KOPT-K1 (cell line): Measurements from ENCODE around the gene HELB.
A peak's percentile ranks its signal among the peaks of the same experiment; 100 is the strongest.
"Not testable (repeated sequence)": the region's sequence is repeated elsewhere in the genome, so short reads cannot be mapped to it uniquely, and the experiment has no call there.

ENCODE experiments used
- H3K27ac ChIP-seq: fragments of 200-600 bp; sonication (generic); 2 replicates; pipeline ENCODE4 v1.5.1; 2016; ENCODE audit warnings: antibody characterized with exemption, mild to moderate bottlenecking, low read depth, low read length; ENCODE audit not compliant: poor library complexity, severe bottlenecking
- H3K36me3 ChIP-seq: fragments of 200-600 bp; sonication (generic); 2 replicates; pipeline ENCODE4 v1.5.1; 2017; ENCODE audit warnings: antibody characterized with exemption, mild to moderate bottlenecking, low read length, moderate library complexity; ENCODE audit not compliant: insufficient read depth
- H3K9me3 ChIP-seq: fragments of 200-600 bp; sonication (generic); 2 replicates; pipeline ENCODE4 v1.5.1; 2017; ENCODE audit warnings: antibody characterized with exemption, low read length, mild to moderate bottlenecking; ENCODE audit not compliant: insufficient read depth, poor library complexity, severe bottlenecking

HELB gene

DNA sequence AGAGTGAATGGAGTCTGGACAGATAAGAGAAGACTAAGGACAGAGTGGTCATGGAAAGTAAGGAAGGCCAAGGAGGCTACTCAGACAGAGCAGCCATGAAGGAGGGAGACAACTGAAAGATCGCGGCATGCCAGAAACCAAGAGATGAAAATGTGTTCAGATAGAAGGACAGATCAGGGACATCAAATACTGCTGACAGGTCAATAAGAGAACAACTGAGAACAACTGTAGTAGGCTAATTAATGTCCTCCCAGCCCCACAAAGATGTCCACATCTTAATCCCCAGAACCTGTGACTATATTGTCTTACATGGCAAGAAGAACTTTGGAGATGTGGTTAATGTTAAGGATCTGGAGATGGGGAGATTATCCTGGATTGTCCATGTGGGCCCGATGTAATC, 15.0 kb upstream of the HELB start:
- H3K9me3 ChIP-seq = peaks cover 4% of the 10 kb centered on the region
- H3K27ac ChIP-seq = peak overlapping the region; percentile 76
- no peaks in the 10 kb centered on the region for H3K36me3 ChIP-seq

DNA sequence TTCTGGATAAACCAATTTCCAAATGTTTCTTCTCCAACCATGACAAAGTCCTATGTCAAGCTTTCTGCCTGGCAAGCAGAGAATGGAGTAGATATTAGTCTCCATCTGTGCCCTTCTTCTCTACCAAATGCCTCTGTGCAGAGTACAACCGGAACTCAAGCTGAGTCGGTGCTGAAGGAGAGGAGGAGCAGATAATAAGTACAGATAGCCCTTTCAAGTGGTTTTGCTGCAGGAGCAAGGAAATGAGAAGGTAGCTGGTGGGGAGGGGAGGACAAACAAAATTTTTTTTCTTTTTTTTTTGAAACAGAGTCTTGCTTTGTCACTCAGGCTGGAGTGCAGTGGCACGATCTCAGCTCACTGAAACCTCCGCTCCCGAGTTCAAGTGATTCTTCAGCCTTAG, 14.2 kb upstream of the HELB start:
- Histone ChIP-seq H3K36me3 (no peaks in the 10 kb centered on the region), H3K9me3 (peaks cover 7% of the 10 kb centered on the region), H3K27ac (peak overlapping the region; percentile 76)

DNA sequence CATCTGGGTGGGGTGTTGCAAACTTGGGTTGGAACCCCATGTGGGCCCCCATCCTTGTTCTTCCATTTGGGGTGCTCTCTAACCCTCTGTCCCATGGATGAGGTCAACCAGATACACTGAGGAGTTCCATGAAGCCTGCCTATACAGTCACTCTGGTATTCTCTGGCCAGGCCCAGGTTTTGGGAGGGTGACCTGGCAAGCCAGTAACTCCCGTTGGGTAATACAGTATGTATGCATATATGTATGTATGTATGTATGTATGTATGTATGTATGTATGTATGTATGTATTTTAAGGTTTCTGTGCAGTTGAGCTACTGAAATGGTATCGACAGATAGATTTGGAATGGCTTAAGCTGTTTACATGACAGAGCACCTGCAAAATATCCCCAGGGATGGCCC, 12.8 kb upstream of the HELB start:
- Histone ChIP-seq H3K9me3 (peaks cover 10% of the 10 kb centered on the region), H3K27ac (no peak overlapping the region), H3K36me3 (no peaks in the 10 kb centered on the region)

DNA sequence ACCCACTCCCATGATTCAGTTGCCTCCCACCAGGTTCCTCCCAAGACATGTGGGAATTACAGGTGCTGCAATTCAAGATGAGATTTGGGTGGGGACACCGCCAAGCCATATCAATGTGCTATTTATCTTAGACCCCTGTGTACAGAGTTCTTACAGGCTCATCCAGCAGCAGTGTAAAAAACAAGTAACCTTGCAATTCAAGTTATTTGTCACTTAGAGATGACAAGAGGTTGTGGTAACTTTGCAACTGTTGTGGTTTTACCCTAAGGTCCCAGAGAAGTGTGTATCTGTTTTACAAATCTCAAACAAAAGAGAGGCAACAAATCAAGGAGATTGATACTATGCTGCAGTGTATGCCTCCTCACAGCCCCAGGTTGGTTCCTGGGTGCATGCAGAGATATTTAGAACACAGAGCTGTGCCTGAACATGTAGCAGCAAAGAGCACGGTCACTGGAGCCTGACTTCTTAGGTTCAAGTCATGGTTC, 11.5 kb upstream of the HELB start:
- Histone ChIP-seq H3K9me3 (peaks cover 10% of the 10 kb centered on the region), H3K36me3 (no peaks in the 10 kb centered on the region), H3K27ac (peak overlapping the region; percentile 29)

DNA sequence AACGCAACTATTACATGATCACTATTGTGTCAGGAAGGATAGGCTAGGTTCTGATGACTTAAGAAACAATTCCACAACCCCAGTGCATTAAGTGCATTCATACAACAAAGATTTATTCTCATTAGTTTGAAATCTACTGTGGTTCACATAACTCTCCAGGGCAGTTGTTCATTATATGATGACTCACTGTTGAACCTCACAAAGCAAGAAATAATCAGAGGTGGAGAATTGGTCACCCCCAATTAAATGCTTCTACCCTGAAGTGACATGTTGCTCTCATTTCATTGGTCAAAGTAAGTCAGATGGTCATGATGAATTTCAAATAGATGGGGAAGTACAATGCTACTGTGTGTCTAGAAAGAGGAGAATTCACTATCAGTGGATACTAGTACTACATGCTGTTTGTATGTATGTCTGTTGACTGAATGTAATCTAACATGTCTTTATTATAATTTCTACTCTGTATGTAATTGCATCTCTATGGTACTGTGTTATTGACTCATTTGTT, 6.1 kb upstream of the HELB start:
- H3K9me3 ChIP-seq = peaks cover 10% of the 10 kb centered on the region
- no peak overlapping the region for H3K27ac ChIP-seq
- H3K36me3 ChIP-seq = no peaks in the 10 kb centered on the region

DNA sequence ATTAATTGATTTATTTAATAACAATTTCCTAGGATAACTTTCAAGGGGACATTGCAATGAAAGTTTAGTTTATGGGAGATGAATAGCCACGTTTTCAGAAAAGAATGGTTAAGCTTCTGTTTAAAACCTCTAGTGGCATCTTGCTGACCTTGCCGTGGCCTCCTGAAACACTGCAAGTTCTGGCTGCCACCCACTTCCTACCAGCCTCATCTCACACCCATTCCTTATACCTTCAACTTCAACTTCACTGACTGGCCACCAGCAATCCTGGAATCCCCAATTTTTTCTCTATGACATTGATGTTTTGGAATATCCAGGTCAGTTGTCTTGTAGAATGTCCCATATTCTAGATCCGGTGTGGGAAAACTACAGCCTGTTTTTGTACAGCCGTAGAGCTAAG, 5.2 kb upstream of the HELB start:
- Histone ChIP-seq H3K9me3 (peaks cover 10% of the 10 kb centered on the region), H3K27ac (no peak overlapping the region), H3K36me3 (no peaks in the 10 kb centered on the region)

DNA sequence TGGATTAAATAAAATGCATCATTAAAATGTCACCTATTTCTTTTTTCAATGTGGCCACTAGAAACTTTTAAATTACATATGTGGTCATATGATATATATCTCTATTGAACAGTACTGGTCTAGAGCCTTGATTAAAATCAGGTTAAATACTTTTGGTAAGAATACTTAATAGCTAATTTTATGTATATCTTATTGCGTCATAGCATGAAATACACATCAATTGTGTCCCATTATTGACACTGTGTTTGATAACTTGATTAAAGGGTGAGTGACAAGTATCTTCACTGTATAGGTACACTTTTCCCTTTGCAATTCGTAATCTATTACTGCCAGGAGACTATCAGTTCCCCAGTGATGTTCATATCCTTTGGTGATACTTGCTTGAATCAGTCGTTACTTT, 4.4 kb upstream of the HELB start:
- H3K9me3 ChIP-seq = peaks cover 5% of the 10 kb centered on the region

DNA sequence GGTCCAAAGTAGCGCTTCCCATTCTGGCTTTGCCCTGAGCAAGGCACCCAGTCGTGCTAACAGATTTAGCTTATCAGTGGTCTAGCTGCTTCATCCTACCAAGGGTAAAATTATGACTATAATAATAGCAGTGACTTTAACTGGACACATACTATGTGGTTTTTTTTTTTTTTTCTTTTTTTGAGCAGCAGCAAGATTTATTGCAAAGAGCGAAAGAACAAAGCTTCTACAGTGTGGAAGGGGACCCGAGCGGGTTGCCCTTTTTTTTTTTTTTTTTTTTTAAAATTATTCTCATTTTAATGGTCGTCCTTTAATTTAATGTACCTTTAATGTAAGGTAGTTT, 505 bp downstream of the HELB start:
- peaks cover 12% of the 10 kb centered on the region for H3K36me3 ChIP-seq
- H3K27ac ChIP-seq = peak overlapping the region; percentile 87
- no peaks in the 10 kb centered on the region for H3K9me3 ChIP-seq

More for the DNA sequence above, 4.4 kb upstream of the HELB start:
- H3K27ac ChIP-seq = no peak overlapping the region
- no peaks in the 10 kb centered on the region for H3K36me3 ChIP-seq

DNA sequence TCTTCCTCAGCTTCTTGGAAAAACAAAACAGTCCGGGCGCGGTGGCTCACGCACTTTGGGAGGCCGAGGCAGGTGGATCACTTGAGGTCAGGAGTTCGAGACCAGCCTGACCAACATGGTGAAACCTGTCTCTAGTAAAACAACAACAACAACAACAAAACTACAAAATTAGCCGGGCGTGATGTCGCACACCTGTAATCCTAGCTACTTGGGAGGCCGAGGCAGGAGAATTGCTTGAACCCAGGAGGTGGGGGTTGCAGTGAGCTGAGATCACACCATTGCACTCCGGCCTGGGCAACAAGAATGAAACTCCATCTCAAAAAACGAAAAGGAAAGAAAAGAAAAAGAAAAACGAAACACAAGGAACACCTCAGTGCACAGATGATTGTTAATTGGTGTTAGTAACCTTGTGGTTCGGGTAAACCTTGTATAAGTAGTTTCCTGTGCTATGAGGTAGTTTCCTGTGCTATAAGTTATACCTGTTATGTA, 1.1 kb downstream of the HELB start:
- H3K27ac ChIP-seq = peak overlapping the region; percentile 87
- not testable (repeated sequence) for H3K9me3 ChIP-seq
- peaks cover 16% of the 10 kb centered on the region for H3K36me3 ChIP-seq

DNA sequence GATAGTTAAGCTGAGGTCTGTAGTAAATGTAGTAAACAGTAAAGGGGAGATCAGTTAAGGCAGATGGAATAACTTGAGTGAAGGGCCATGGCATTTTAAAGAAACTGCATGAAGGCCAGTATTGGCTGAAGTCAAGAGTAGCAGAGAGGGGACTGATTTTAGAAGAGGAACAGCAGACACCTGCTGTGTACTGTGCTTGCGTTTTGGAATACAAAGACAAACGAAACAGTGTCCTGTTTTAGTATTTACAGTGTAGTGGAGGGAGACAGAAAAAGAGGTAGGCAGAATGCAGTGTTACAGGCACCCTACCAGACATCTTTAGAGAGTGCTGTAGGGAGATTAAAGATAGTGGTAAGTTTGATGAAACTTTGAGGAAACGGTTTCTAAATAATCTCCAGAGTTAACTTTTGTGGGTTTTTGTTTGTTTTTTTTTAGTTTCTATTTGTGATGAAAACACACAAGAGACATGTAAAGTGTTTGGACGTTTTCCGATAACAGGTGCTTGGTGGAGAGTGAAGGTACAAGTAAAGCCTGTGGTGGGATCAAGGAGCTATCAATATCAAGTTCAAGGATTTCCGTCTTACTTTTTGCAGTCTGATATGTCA, 2.1 kb downstream of the HELB start:
- peaks cover 24% of the 10 kb centered on the region for H3K36me3 ChIP-seq
- no peaks in the 10 kb centered on the region for H3K9me3 ChIP-seq
- peak overlapping the region; percentile 87 for H3K27ac ChIP-seq

DNA sequence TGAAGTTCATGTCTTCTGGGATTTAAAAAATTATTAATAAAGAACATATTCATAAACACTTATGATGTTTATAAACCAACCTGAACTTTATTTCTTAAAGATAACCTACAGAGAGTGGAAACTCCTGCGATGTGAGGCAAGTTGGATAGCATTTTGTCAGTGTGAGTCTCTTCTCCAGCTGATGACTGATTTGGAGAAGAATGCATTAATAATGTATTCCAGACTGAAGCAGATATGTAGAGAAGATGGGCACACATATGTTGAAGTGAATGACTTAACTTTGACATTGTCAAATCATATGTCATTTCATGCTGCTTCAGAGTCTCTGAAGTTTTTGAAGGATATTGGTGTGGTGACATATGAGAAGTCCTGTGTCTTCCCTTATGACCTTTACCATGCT, 7.3 kb downstream of the HELB start:
- Histone ChIP-seq H3K27ac (no peak overlapping the region), H3K36me3 (peaks cover 61% of the 10 kb centered on the region), H3K9me3 (no peaks in the 10 kb centered on the region)

DNA sequence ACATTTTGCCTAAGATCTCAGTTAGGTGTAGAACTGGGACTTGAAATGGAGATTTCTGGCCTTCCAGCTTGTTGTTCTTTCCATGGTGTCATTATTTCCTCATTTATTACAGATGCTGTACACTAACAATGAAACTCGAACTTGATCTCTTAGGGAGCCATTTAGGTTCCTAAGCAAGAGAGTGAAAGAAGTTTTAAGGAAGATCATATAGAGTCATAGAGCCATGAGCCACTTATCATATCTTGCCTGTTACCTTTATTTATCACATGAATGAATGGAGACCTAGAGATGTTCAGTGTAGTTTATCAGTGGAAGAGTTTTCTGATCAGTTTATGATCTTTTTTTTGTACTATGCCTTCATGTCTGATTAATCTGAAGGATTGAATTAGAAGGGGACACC, 9.9 kb downstream of the HELB start:
- H3K9me3 ChIP-seq = no peaks in the 10 kb centered on the region
- H3K27ac ChIP-seq = no peak overlapping the region
- peaks cover 65% of the 10 kb centered on the region for H3K36me3 ChIP-seq

DNA sequence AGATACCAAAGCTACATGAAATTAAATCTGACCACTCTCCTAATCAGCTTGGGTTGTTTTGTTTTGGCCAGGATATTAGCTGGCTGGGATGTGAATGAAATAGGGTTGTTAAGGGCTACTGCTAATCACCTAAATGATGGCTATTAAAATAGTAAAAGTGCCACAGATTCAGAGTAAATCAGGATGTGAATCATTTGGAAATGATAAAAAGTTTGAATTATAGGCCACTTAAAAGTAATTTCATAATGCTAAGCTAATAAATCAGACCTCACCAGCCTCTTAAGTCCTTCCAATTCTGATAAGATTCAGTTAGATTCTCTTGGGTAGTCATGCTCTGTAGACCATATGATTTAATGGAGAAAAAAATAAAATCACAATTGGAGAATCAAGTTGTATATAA, 12.0 kb downstream of the HELB start:
- H3K36me3 ChIP-seq = peaks cover 72% of the 10 kb centered on the region
- no peak overlapping the region for H3K27ac ChIP-seq
- no peaks in the 10 kb centered on the region for H3K9me3 ChIP-seq

DNA sequence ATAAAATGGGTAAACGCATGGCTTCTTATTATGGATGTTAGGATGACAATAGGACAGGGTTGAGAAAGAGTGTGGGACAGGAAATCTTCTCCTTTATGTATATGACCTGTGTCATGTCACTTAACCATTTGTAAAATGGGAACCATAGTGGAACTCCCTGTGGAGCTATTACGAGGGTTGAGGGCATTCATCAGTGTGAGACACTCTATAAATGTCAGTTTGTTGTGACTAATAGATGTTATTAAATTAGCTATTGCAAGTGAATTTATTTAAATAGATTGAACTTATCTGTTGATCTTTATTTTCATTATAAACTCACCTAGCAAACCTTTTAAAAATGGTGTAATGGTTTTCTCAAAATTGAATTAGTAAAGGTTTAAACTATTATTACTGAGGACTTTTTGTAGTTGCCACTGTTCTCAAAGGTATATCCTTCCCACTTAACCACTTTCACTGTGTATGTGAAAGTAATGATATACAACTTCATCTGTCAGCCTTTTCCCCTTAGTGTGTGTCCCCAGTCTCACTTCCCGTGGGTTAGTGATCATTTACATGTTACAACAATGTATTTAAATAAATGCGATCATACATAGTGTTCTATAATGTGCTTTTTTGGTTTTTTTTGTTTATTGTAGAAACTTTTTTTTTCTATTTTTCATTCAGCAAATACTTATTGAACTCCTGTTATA, 17.1 kb downstream of the HELB start:
- H3K36me3 ChIP-seq = peaks cover 83% of the 10 kb centered on the region
- no peaks in the 10 kb centered on the region for H3K9me3 ChIP-seq
- no peak overlapping the region for H3K27ac ChIP-seq

DNA sequence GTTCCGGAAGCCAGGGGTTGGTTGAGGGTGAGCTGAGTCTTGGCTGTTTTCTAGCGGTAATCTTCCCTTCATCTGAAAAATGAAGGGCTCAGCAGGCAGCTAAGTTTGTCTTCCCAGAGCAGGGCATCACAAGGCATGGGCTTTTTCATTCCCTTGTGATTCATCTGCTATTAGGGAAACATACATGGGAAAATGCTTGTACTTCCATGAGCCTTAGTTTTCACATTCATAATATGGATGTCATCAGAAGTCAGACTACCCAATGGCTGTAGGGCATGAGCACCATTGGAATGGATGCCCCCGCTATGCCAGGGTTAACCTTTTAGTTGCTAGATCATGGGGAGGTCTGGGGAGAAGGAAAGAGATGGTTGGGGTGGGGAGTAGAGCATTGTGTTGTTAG, 18.7 kb downstream of the HELB start:
- Histone ChIP-seq H3K27ac (no peak overlapping the region), H3K9me3 (no peaks in the 10 kb centered on the region), H3K36me3 (peaks cover 88% of the 10 kb centered on the region)

DNA sequence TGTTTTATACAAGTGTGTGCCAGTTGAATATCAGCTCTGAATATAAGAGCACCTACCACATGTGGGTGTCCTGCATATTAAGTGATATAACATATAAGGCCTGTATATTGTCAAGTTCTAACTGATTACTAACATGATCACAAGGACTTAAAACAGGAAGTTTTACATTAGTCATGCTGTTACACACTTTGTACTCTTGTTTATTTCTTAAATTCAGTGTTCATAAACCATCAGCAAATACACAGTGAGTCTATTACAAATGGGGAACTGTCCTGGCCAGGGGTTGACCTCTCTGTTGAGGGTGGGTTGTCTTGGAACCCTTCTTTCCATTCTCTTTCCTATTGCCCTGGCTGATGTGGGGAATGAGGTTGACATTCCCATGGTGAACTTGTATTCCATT, 19.1 kb downstream of the HELB start:
- Histone ChIP-seq H3K9me3 (no peaks in the 10 kb centered on the region), H3K27ac (no peak overlapping the region), H3K36me3 (peaks cover 88% of the 10 kb centered on the region)
